Adrenal gland (tissue), 5 donors: ENCODE data around the gene SMG6.

Experiments
- CTCF ChIP-seq, 6 experiments: fragments of 450-650 bp in 4 of 6; fragments of 200-600 bp in 2 of 6; sonication (generic) in 1 of 6; IDR thresholded peaks; 1 replicate in 5 of 6; 2 replicates in 1 of 6; pipeline versions ENCODE4 v1.5.1 to v1.8.0; 2016 to 2021; ENCODE audit warnings: antibody characterized with exemption in 6 of 6, mild to moderate bottlenecking in 2 of 6, moderate library complexity in 1 of 6
- POLR2A ChIP-seq, 2 donors: fragments of 450-650 bp; IDR thresholded peaks; one replicate each; pipeline ENCODE4 v1.6.1; 2017; ENCODE audit warnings: antibody characterized with exemption in 2 of 2, mild to moderate bottlenecking in 2 of 2, moderate library complexity in 1 of 2
- donor health status: DM: no; HTN: no; CAD: no.

DNA sequence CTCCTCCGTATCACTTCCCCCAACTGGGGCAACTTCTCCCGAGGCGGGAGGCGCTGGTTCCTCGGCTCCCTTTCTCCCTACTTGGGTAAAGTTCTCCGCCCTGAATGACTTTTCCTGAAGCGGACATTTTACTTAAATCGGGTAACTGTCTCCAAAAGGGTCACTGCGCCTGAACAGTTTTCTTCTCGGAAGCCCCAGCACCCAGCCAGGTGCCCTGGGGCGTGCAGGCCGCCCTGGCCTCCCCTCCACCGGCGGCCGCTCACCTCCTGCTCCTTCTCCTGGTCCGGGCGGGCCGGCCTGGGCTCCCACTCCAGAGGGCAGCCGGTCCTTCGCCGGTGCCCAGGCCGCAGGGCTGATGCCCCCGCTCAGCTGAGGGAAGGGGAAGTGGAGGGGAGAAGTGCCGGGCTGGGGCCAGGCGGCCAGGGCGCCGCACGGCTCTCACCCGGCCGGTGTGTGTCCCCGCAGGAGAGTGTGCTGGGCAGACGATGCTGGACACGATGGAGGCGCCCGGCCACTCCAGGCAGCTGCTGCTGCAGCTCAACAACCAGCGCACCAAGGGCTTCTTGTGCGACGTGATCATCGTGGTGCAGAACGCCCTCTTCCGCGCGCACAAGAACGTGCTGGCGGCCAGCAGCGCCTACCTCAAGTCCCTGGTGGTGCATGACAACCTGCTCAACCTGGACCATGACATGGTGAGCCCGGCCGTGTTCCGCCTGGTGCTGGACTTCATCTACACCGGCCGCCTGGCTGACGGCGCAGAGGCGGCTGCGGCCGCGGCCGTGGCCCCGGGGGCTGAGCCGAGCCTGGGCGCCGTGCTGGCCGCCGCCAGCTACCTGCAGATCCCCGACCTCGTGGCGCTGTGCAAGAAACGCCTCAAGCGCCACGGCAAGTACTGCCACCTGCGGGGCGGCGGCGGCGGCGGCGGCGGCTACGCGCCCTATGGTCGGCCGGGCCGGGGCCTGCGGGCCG lies 247.1 kb downstream of the SMG6 start:
- no peak for TF ChIP-seq POLR2A (IDR thresholded peaks at IDR 0.05)
- TF ChIP-seq CTCF (IDR thresholded peaks at IDR 0.05), result no peak
